ENCODE measurements around the gene MAP2K2.
A peak's percentile ranks its signal among the peaks of the same experiment; 100 is the strongest.
"Not testable (repeated sequence)": the region's sequence is repeated elsewhere in the genome, so short reads cannot be mapped to it uniquely, and the experiment has no call there.

The MAP2K2 gene

GRCh38 chr19:4123615-4124568 is at the start of gene MAP2K2:
MAP2K2 (minus strand) TSS chr19:4124122; CDS start chr19:4123875, 247 bp downstream.
- DNase-seq, result peak; percentile 93 to 96 (median 96)

DNA sequence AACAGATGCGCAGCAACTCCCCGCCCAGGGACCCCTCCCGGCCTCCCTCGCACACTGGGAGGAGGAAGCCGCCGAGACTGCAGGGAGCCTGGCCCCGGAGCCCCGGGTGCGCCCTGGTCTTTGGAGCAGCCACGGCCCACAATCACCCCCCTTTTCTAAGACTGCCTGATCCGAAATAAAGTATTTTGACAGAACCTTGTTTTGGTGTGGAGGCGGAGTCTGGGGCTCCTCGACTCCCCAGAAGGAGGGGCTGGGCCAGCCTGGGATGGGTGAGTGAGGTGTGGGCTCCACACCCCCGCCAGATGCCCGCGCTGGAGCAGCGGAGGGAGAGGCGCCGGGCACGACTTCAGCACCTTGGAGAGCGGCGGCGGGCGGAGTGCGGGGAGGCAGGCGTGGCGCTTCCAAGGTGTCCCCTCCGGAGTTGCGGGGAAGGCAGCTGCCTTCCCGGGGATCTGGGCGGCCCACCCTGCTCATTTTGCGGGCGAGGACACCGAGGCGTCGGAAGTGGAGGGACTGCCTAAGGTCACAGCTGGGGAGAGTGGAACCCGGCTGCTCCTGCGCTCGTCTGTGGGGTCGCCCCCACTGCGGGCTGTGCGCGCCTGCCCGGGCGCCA is 49.0 kb upstream of the MAP2K2 start:
- DNase-seq, result peak in 2 of 3 experiments; percentile 76 to 77

DNA sequence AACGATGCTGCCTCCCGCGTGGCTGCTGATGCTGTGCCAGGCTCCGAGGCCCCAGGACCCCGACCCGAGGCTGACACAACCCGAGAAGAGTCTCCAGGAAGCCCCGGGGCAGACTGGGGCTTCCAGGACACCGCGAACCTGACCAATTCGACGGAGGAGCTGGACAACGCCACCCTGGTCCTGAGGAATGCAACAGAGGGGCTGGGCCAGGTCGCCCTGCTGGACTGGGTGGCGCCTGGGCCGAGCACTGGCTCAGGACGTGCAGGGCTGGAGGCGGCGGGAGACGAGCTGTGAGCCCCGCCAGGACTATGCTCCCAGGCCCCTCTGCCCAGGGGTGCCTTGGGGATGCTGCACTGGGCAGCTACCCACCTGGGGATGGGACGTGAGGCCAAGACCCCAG is 47.8 kb upstream of the MAP2K2 start:
- no peak for DNase-seq

DNA sequence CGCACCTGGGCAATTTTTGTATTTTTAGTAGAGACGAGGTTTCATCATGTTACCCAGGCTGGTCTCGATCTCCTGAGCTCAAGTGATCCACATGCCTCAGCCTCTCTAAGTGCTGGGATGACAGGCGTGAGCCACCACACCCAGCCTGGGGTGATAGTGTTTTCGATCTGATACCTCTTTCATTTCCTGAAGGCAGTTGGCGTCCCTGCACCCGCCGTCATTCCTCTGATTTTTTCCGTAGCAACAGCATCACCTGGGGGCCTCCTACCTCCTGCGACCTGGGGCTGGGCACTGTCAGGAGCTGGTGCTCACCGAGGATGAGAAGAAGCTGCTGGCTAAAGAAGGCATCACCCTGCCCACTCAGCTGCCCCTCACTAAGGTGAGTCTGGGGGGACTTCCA is 40.3 kb upstream of the MAP2K2 start:
- peak in 2 of 3 experiments; percentile 25 to 55 for DNase-seq

GRCh38 chr19:4161415-4162077 is 37.6 kb upstream of the MAP2K2 start:
- no peak for DNase-seq

DNA sequence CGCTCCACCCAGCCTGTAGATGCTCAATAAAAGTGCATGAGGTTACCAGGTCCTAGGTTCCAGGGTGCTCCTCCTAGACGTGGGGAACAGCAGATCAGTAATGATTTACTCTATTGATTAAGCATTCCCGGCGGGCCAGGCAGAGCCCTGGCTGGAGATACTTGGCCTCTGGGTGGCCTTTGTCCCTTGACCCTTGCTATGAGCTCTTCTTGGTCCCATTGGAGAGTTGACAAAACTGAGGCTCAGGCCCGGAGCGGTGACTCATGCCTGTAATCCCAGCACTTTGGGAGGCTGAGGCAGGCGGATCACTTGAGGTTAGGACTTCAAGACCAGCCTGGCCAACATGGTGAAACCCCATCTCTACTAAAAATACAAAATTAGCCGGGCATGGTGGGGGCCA is 34.0 kb upstream of the MAP2K2 start:
- DNase-seq, result not testable (repeated sequence)

DNA sequence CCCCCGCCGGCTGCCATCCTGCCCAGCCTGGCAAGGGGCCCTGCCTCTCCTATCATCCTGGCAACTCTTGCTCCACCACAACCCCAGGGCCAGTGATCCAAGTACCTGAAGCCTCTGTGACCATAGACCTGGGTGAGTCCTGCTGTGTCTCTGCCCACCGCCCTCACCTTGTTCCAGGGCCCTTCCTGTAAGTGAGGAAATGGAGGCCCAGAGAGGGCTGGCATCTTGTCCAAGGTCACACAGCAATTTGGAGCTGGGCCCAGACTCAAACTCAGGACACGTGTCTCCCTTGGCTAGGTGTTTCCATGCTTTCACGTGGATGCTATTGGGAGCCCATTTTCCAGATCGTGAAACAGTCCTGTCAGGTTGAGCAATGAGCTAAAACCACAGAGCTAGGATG is 33.2 kb upstream of the MAP2K2 start:
- no peak for DNase-seq

- DNase-seq, result no peak
These were observed 30.8 kb upstream of the MAP2K2 start for GRCh38 chr19:4154571-4155312.

GRCh38 chr19:4152241-4152998 is 28.5 kb upstream of the MAP2K2 start:
- DNase-seq, result no peak

GRCh38 chr19:4151623-4152022 is 27.7 kb upstream of the MAP2K2 start:
- DNase-seq, result no peak

- DNase-seq, result no peak
These were observed 25.8 kb upstream of the MAP2K2 start for GRCh38 chr19:4149518-4150288.

DNA sequence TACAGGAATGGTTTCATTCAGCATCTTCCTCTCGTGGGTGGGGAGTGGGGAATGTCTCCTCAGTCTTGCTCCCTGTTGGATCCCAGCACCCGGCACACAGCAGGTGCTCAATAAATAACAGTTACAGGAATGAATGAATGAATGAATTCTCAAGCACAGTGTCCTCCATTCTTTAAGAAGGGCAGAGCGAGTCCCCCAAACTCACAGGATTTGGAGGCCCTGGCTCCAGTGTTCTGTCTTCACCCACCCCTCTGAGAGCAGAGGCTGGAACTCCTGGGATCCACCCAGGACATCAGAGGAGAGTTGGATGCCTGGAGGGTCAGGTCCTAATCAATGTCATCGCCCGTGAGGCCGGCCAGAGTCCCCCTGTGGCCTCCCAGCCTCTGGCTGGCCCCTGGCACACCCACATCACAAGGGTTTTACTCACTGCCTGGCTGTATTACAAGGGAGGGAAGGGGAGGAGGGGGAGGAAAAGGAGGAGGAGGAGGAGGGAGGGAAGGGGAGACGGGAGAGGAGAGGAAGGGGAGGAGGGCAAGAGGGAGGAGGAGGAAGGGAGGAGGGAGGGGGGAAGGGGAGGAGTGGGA is 20.8 kb upstream of the MAP2K2 start:
- DNase-seq, result no peak

GRCh38 chr19:4142916-4143315 is 19.0 kb upstream of the MAP2K2 start:
- DNase-seq, result not testable (repeated sequence)

GRCh38 chr19:4140237-4140711 is 16.4 kb upstream of the MAP2K2 start:
- DNase-seq, result peak; percentile 31 to 80 (median 64)

GRCh38 chr19:4139614-4140236 is 15.8 kb upstream of the MAP2K2 start:
- DNase-seq, result peak; percentile 47 to 76 (median 67)

DNA sequence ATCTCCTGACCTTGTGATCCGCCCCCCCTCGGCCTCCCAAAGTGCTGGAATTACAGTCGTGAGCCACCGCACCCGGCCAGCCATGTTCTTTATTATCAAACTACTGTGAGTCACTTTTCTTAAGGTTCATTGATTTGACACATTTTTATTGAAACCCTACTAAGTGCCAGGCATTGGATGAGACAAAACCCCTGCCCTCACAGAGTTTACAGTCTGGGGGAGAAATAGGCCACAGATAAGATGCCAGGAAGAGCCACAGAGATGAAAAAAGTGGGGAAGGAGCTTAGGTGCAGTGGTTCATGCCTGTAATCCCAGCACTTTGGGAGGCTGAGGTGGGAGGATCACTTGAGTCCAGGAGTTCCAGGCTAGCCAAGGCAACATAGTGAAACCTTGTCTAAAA is 14.5 kb upstream of the MAP2K2 start:
- DNase-seq, result no peak

GRCh38 chr19:4136680-4137088 is 12.8 kb upstream of the MAP2K2 start:
- no peak for DNase-seq

- not testable (repeated sequence) for DNase-seq
These were observed 11.5 kb upstream of the MAP2K2 start for GRCh38 chr19:4135386-4135785.

DNA sequence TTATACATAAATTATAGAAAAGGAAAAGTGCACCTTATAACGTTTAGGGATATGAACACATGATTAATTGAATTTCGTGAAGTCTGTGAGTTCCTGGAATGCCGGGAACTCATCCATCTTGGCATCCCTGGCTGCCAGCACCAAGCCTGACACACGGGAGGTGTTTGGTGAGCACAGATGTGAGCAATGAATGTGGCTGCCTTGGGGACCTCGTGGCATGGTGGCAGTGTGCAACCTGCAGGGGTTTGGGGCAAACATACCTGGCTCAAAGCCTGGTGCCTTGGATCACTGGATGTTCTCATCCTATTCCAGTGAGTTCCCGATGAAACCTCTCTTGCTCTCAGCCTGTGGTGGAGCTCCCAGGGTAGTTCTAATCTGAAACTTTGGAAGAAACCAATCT is 10.4 kb upstream of the MAP2K2 start:
- no peak for DNase-seq

All from NCI-H1417 (cell line).